HL-60 (cell line): ENCODE measurements around the gene ESPNL.

ENCODE experiments used
- POLR2AphosphoS5 ChIP-seq: IDR thresholded peaks from 2 replicates; pipeline ENCODE4 v1.6.1; 2012; ENCODE audit warnings: low read depth
- REST ChIP-seq: IDR thresholded peaks from 2 replicates; pipeline ENCODE4 v1.6.1; 2012; ENCODE audit warnings: low read depth; ENCODE audit not compliant: insufficient replicate concordance
- TF ChIP-seq, protein P1 (sequence below): IDR thresholded peaks from one replicate; pipeline ENCODE4 v1.5.1; 2011; ENCODE audit warnings: low read length, control low read depth, inconsistent platforms; ENCODE audit not compliant: insufficient read depth

DNA sequence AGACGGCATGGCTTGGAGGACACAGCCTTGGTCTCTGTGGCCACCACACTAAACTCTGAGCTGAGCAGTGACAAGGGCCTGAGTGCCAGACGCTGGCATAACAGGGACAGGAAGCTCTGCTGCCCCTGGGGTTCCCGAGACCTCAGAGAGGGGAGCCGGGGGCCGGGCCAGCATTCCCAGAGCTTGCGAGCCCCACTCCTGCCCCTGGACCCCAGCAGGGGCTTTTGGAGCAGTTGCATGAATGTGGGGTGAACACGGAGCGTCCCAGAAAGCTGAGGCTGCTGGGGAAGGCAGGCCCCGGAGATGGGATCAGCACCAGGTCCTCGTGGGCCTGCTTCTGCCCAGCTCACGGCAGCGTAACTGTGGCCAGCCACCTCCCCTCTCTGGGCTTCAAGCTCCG lies 51.1 kb downstream of the ESPNL start:
- TF ChIP-seq, protein P1, sequence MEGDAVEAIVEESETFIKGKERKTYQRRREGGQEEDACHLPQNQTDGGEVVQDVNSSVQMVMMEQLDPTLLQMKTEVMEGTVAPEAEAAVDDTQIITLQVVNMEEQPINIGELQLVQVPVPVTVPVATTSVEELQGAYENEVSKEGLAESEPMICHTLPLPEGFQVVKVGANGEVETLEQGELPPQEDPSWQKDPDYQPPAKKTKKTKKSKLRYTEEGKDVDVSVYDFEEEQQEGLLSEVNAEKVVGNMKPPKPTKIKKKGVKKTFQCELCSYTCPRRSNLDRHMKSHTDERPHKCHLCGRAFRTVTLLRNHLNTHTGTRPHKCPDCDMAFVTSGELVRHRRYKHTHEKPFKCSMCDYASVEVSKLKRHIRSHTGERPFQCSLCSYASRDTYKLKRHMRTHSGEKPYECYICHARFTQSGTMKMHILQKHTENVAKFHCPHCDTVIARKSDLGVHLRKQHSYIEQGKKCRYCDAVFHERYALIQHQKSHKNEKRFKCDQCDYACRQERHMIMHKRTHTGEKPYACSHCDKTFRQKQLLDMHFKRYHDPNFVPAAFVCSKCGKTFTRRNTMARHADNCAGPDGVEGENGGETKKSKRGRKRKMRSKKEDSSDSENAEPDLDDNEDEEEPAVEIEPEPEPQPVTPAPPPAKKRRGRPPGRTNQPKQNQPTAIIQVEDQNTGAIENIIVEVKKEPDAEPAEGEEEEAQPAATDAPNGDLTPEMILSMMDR: no peak
- TF ChIP-seq POLR2AphosphoS5 (no peak), REST (no peak)
